ENCODE results near the gene PCDH9. TPM values are rescaled to one million over a fixed set of nuclear protein-coding genes. Genes with fewer than 3 reads are reported as not detected.

The PCDH9 gene
- total and polyA plus RNA-seq, 12 donors, result 2.9 to 32.0 (median 15.4) TPM

DNA sequence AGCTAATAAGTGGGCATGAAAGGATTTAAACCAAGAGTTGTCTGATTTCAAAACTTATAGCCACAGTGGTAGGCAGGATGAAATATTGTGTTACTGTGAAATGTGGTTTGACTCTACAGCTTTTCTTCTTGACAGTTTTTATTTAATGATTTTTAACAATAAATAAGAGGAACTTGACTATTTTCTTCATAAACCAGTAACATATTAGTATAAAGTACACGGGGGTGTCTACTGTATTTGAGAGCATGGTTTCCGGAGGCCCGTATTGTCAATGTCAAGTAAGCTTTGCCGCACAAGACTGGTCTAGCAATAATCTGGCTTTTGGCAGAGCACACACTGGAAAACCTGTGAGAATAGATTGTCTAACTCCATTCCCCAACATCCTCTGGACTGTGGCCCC, 894.5 kb downstream of the PCDH9 start:
- Histone ChIP-seq H3K4me1 (no peaks in the 10 kb centered on the region), H3K4me3 (no peak overlapping the region), H3K36me3 (no peaks in the 10 kb centered on the region), H3K27me3 (no peaks in the 10 kb centered on the region), H3K27ac (no peak overlapping the region), H3K9me3 (peaks cover 0 to 2% (median 0%) of the 10 kb centered on the region in 11 donors)
- WGBS, 2 donors, result 92 to 95% methylated on average over 4 of the region's 4 CpGs
- TF ChIP-seq, protein P1, sequence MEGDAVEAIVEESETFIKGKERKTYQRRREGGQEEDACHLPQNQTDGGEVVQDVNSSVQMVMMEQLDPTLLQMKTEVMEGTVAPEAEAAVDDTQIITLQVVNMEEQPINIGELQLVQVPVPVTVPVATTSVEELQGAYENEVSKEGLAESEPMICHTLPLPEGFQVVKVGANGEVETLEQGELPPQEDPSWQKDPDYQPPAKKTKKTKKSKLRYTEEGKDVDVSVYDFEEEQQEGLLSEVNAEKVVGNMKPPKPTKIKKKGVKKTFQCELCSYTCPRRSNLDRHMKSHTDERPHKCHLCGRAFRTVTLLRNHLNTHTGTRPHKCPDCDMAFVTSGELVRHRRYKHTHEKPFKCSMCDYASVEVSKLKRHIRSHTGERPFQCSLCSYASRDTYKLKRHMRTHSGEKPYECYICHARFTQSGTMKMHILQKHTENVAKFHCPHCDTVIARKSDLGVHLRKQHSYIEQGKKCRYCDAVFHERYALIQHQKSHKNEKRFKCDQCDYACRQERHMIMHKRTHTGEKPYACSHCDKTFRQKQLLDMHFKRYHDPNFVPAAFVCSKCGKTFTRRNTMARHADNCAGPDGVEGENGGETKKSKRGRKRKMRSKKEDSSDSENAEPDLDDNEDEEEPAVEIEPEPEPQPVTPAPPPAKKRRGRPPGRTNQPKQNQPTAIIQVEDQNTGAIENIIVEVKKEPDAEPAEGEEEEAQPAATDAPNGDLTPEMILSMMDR (IDR thresholded peaks at IDR 0.05), result no peak
- intact Hi-C loops (cut with DNase I), result no loop called here
- ATAC-seq (no peak), DNase-seq (no peak)

DNA sequence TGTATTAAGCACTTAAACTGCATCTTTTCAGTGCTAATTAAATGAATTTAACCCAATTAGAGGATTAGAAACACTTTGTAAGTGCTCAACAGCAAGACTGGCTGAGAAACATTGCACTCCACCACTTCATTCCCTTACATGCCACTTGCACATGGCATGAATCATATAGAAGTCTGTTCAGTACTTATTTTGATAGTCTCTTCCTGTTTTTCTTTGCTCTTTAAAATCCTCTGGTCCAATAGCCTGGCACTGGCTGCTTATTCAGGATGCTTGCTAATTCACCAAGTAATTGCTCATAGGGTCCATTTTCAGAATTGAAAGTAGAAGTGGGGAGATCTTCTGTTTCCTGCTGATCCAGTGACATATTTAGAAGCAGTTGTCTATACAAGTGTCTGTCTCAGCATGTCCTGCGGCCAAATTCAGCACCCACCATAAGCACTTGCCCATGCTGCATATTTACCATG, 900.1 kb downstream of the PCDH9 start:
- no peak overlapping the region for H3K27ac ChIP-seq
- intact Hi-C loops (cut with DNase I), result no loop called here

DNA sequence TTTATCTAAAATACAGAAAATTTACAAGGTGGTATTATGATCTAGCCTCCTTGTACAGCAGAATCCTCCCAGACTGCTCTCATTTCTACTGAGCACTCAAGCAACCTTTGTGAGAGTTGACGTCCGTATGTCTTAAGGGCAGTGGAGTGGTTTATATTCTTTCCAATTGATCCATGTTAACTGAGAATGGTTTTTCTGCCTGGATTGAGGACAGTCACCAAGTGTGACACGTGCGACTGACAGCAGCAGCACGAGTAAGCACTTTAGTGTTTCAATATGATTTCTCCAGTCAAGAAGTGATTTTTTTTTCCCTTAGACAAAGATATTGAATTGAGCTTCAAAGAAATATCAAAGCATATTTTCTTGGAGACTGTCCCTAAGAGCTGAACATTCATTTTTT, 901.7 kb downstream of the PCDH9 start:
- Histone ChIP-seq H3K36me3 (no peaks in the 10 kb centered on the region), H3K9me3 (no peaks in the 10 kb centered on the region), H3K27ac (no peak overlapping the region), H3K4me1 (no peaks in the 10 kb centered on the region), H3K27me3 (no peaks in the 10 kb centered on the region), H3K4me3 (no peak overlapping the region)
- TF ChIP-seq, protein P1 (IDR thresholded peaks at IDR 0.05), result no peak
- no peak for DNase-seq
- no peak for ATAC-seq
- 74 to 91% methylated on average over 5 of the region's 5 CpGs for WGBS, 2 donors
- intact Hi-C loops (cut with DNase I), result no loop called here

More for the DNA sequence above, 900.1 kb downstream of the PCDH9 start:
- H3K4me3 ChIP-seq, result no peak overlapping the region
- H3K27me3 ChIP-seq, result no peaks in the 10 kb centered on the region
- 37 to 63% methylated on average over 1 of the region's 1 CpG for WGBS, 2 donors
- ATAC-seq, result no peak
- no peaks in the 10 kb centered on the region for H3K36me3 ChIP-seq
- no peaks in the 10 kb centered on the region for H3K9me3 ChIP-seq
- no peaks in the 10 kb centered on the region for H3K4me1 ChIP-seq
- TF ChIP-seq, protein P1 (IDR thresholded peaks at IDR 0.05), result no peak
- DNase-seq, result no peak

DNA sequence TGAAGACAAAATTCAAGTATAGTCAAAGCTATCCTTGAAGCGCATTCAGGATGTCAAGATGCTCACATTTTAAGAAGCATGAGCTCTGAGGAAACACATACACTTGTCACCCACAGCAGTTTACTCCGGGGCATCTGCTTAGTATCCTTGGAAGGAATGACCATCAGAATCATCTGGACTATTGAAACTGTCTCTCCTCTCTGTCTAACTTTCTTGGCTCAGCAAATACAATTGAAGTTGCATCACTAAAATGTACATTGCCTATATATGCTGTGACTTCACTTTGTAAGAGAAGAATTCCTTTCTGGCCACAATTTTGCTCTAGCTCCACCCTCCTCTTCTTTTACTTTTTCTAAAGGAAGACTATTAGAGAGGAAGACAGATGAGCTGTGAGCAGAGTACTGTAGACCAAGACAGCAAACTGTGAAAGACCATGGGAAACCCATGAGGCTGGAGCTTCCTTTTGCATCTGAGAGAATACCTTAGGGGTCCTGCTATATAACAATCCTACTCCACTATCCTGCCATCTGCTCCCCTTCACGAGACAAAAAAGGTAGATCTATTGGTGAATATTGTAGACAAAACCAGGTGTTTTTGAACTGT, 906.3 kb downstream of the PCDH9 start:
- TF ChIP-seq, protein P1 (IDR thresholded peaks at IDR 0.05), result no peak
- Histone ChIP-seq H3K9me3 (no peaks in the 10 kb centered on the region), H3K27ac (no peak overlapping the region), H3K36me3 (no peaks in the 10 kb centered on the region), H3K4me1 (no peaks in the 10 kb centered on the region), H3K4me3 (no peak overlapping the region), H3K27me3 (no peaks in the 10 kb centered on the region)
- 80 to 83% methylated on average over 3 of the region's 3 CpGs for WGBS, 2 donors
- intact Hi-C loops (cut with DNase I), result no loop called here
- DNase-seq (no peak), ATAC-seq (no peak)
